K562 (cell line): Measurements from ENCODE around the gene BASP1. TPM values are rescaled to one million over a fixed set of nuclear protein-coding genes. Genes with fewer than 3 reads are reported as not detected.

ENCODE experiments used
- ATAC-seq: fragments of 200-7000 bp; cut with Tn5 transposase; 3 replicates; pipeline ENCODE4 v1.9.1; 2020; ENCODE audit warnings: moderate library complexity
- BruUV-seq: library from RNA; stranded (reverse); fragments of 400-500 nt; replicated peaks from 2 replicates; lab custom pipeline; 2021; lab: Mats Ljungman, UMichigan
- CTCF ChIA-PET: fragments of 300-600 bp; formaldehyde crosslinking; extraction: SDS; loops from one replicate; lab custom pipeline; 2021; ENCODE audit warnings: low intra/inter-chr PET ratio; lab: Yijun Ruan, JAX
- POLR2A ChIA-PET: fragments of 300-600, 350-650 bp; sonication (Branson Sonifier 250); formaldehyde crosslinking; extraction: SDS; loops from one replicate; lab custom pipeline; 2021; ENCODE audit warnings: antibody characterized with exemption, inconsistent platforms; lab: Yijun Ruan, JAX
- DNase-seq, 4 experiments: peaks; one replicate each; pipeline versions ENCODE4 v3.0.0 to v3.0.0-alpha.2; 2011 to 2018; ENCODE audit warnings: low spot score in 3 of 4, mixed read lengths in 3 of 4; ENCODE audit errors: extremely low read depth in 1 of 4
- FAIRE-seq: peaks from 2 replicates; lab custom pipeline; 2011; peaks lifted over from hg19 to GRCh38; lab: Jason Lieb, UNC
- H2AFZ ChIP-seq: 2 replicates; pipeline ENCODE4 v1.6.0; 2011; ENCODE audit warnings: low read depth, low read length, control low read depth, inconsistent platforms
- H3K27ac ChIP-seq: fragments of 200-600 bp; 3 replicates; pipeline ENCODE4 v1.8.0; 2011; ENCODE audit warnings: low read depth, mild to moderate bottlenecking, control low read depth, inconsistent platforms, low read length, moderate library complexity, mixed read lengths; ENCODE audit errors: extremely low read depth
- H3K27me3 ChIP-seq, 2 experiments: fragments of 300-600 bp in 1 of 2; 2 replicates in 1 of 2; 3 replicates in 1 of 2; pipeline versions ENCODE4 v1.6.0 to v1.8.0; 2011; ENCODE audit warnings: inconsistent platforms in 2 of 2, low read length in 2 of 2, mild to moderate bottlenecking in 1 of 2, mixed read lengths in 1 of 2, moderate library complexity in 1 of 2; ENCODE audit not compliant: control insufficient read depth in 2 of 2, insufficient read depth in 2 of 2
- H3K36me3 ChIP-seq: fragments of 300-600 bp; 3 replicates; pipeline ENCODE4 v1.8.0; 2011; ENCODE audit warnings: mild to moderate bottlenecking, low read length, inconsistent platforms; ENCODE audit not compliant: control insufficient read depth, insufficient read depth
- H3K4me1 ChIP-seq, 2 experiments: fragments of 200-600 bp in 1 of 2; replicated peaks in 1 of 2; 2 replicates in 1 of 2; 3 replicates in 1 of 2; pipeline versions ENCODE4 v1.5.1 to v1.8.0; 2011; ENCODE audit warnings: inconsistent platforms in 2 of 2, low read length in 2 of 2, mild to moderate bottlenecking in 1 of 2, mixed read lengths in 1 of 2, moderate library complexity in 1 of 2; ENCODE audit not compliant: control insufficient read depth in 2 of 2, insufficient read depth in 2 of 2
- H3K4me2 ChIP-seq: 2 replicates; pipeline ENCODE4 v1.6.1; 2011; ENCODE audit warnings: low read length, control low read depth, inconsistent platforms, mixed read lengths; ENCODE audit not compliant: insufficient read depth
- H3K4me3 ChIP-seq: fragments of 200-600 bp; sonication (generic), shearing (Covaris generic); 2 replicates; pipeline ENCODE4 v1.5.1; 2016; ENCODE audit warnings: control low read depth, inconsistent platforms
- H3K79me2 ChIP-seq: fragments of 200-600 bp; 3 replicates; pipeline ENCODE4 v1.8.0; 2011; ENCODE audit warnings: low read length, inconsistent platforms; ENCODE audit not compliant: control insufficient read depth, insufficient read depth
- H3K9ac ChIP-seq, 2 experiments: 2 replicates each; pipeline versions ENCODE4 v1.6.0 to v1.6.1; 2011; ENCODE audit warnings: low read depth in 2 of 2, low read length in 2 of 2, control low read depth in 1 of 2, inconsistent platforms in 1 of 2, mild to moderate bottlenecking in 1 of 2, mixed read lengths in 1 of 2; ENCODE audit not compliant: insufficient read depth in 1 of 2
- H3K9me1 ChIP-seq: one replicate; pipeline ENCODE4 v1.6.0; 2011; ENCODE audit warnings: inconsistent platforms, mild to moderate bottlenecking, low read length, moderate library complexity; ENCODE audit not compliant: control insufficient read depth, insufficient read depth
- H3K9me3 ChIP-seq: replicated peaks from 2 replicates; pipeline ENCODE4 v1.5.1; 2011; ENCODE audit warnings: low read depth, low read length, inconsistent platforms; ENCODE audit not compliant: control insufficient read depth, insufficient read depth
- H4K20me1 ChIP-seq: replicated peaks from 2 replicates; pipeline ENCODE4 v1.6.1; 2011; ENCODE audit warnings: low read length, inconsistent platforms, mixed read lengths; ENCODE audit not compliant: control insufficient read depth, insufficient read depth
- ATF6 ChIP-seq: sonication (generic); formaldehyde crosslinking; IDR thresholded peaks from 2 replicates; pipeline ENCODE4 v1.4.0; 2020; ENCODE audit warnings: mild to moderate bottlenecking, missing genetic modification reagents
- CCAR2 ChIP-seq: fragments of 200-400 bp; formaldehyde crosslinking; IDR thresholded peaks from 2 replicates; pipeline ENCODE4 v1.6.1; 2017; ENCODE audit warnings: mild to moderate bottlenecking, low read depth, low read length
- CHD4 ChIP-seq: fragments of 200-600 bp; sonication (generic); IDR thresholded peaks from 3 replicates; pipeline ENCODE4 v1.6.1; 2012; ENCODE audit warnings: low read depth, mild to moderate bottlenecking, mixed read lengths, low read length, inconsistent platforms; ENCODE audit not compliant: insufficient read depth, insufficient replicate concordance, poor library complexity, severe bottlenecking
- DNMT1 ChIP-seq: fragments of 450-650 bp; IDR thresholded peaks from 2 replicates; pipeline ENCODE4 v1.6.1; 2016; ENCODE audit warnings: antibody characterized with exemption, mild to moderate bottlenecking
- KLF6 ChIP-seq: fragments of 250-450 bp; sonication (Bioruptor Pico); IDR thresholded peaks from 2 replicates; pipeline ENCODE4 v1.4.0; 2020; ENCODE audit warnings: mild to moderate bottlenecking, moderate library complexity, borderline replicate concordance
- POLR2A ChIP-seq: fragments of 450-650 bp; conservative IDR thresholded peaks from 2 replicates; pipeline ENCODE4 v1.6.1; 2016
- SUPT5H ChIP-seq: fragments of 450-650 bp; IDR thresholded peaks from 2 replicates; pipeline ENCODE4 v1.6.1; 2016
- U2AF2 ChIP-seq: fragments of 200-400 bp; formaldehyde crosslinking; optimal IDR thresholded peaks from 2 replicates; pipeline ENCODE3; 2017; ENCODE audit warnings: low read depth, mild to moderate bottlenecking, low read length
- ZNF431 ChIP-seq: sonication (generic); formaldehyde crosslinking; IDR thresholded peaks from 2 replicates; pipeline ENCODE4 v1.8.0; 2022; ENCODE audit warnings: mild to moderate bottlenecking, missing genetic modification reagents
- WGBS: fragments of 100-300 bp; shearing (Covaris generic); methylation state at CpG from one replicate; pipeline ENCODE4 v1.1.6; 2016; ENCODE audit warnings: low coverage, mixed read lengths; ENCODE audit not compliant: insufficient coverage; ENCODE audit errors: missing lambda C conversion rate; 5-methylcytosine and 5-hydroxymethylcytosine counted together
- in situ Hi-C: fragments of 300-500 bp; cut with MboI; formaldehyde crosslinking; loops from 4 replicates; pipeline ENCODE4 v1.15.0; 2018; ENCODE audit warnings: inconsistent platforms, mixed read lengths
- intact Hi-C: fragments of 100-400 bp; cut with micrococcal nuclease; formaldehyde crosslinking; loops from 2 replicates; pipeline ENCODE4 v1.14.2; 2022
- polyA plus RNA-seq, 8 experiments: library from polyadenylated mRNA; depleted of rRNA in 4 of 8; stranded (reverse) in 5 of 8; unstranded in 3 of 8; fragments of >200 nt; fragmentation: Nextera tagmentation in 2 of 8; fragmentation: Illumina TruSeq in 1 of 8; extraction: Ambion mirVana in 2 of 8; extraction: Trizol in 1 of 8; gene quantifications; 2 replicates each; pipeline versions ENCODE4 v1.2.1 to v1.2.3, GENCODE V29; 2011 to 2014; ENCODE audit warnings: inconsistent platforms in 1 of 8, missing spikeins in 1 of 8
- total RNA-seq, 7 experiments: library from RNA; depleted of rRNA in 6 of 7; stranded (reverse); fragments of >200 nt in 6 of 7; fragmentation: Illumina TruSeq in 2 of 7; extraction: Trizol in 2 of 7; gene quantifications; 2 replicates each; pipeline versions ENCODE4 v1.2.1 to v1.2.3, GENCODE V29; 2011 to 2021; ENCODE audit warnings: low replicate concordance in 1 of 7
- TF ChIP-seq, protein P1 (sequence below): fragments of 450-650 bp; formaldehyde crosslinking; IDR thresholded peaks from 2 replicates; pipeline ENCODE4 v1.4.0; 2022; ENCODE audit warnings: missing genetic modification characterization
- TF ChIP-seq, protein P2 (sequence below): sonication (generic); formaldehyde crosslinking; IDR thresholded peaks from 2 replicates; pipeline ENCODE4 v1.8.0; 2022; ENCODE audit warnings: mild to moderate bottlenecking, missing genetic modification reagents, borderline replicate concordance
- TF ChIP-seq, protein P3 (sequence below): fragments of 250-450 bp; sonication (Bioruptor Pico); IDR thresholded peaks from 2 replicates; pipeline ENCODE4 v1.9.0; 2021; ENCODE audit warnings: mild to moderate bottlenecking, inconsistent platforms

Gene BASP1
- total and polyA plus RNA-seq, 9 of the 15 experiments (the other 6 are each of a cell fraction or from before 2014, with no cell fraction given): 0.22 TPM; not detected in 8

- no peaks in the 10 kb centered on the region for H3K9me1 ChIP-seq
- H3K4me3 ChIP-seq: no peak overlapping the region
- POLR2A ChIA-PET: no interaction called here
- TF ChIP-seq CCAR2 (no peak), CHD4 (no peak), U2AF2 (no peak), SUPT5H (no peak), POLR2A (no peak), ATF6 (no peak), KLF6 (CRISPR knock-in tag) (no peak), ZNF431 (CRISPR knock-in tag) (no peak), DNMT1 (no peak)
- TF ChIP-seq, protein P1, sequence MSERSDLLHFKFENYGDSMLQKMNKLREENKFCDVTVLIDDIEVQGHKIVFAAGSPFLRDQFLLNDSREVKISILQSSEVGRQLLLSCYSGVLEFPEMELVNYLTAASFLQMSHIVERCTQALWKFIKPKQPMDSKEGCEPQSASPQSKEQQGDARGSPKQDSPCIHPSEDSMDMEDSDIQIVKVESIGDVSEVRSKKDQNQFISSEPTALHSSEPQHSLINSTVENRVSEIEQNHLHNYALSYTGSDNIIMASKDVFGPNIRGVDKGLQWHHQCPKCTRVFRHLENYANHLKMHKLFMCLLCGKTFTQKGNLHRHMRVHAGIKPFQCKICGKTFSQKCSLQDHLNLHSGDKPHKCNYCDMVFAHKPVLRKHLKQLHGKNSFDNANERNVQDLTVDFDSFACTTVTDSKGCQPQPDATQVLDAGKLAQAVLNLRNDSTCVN (CRISPR knock-in tag): no peak
- TF ChIP-seq, protein P2, sequence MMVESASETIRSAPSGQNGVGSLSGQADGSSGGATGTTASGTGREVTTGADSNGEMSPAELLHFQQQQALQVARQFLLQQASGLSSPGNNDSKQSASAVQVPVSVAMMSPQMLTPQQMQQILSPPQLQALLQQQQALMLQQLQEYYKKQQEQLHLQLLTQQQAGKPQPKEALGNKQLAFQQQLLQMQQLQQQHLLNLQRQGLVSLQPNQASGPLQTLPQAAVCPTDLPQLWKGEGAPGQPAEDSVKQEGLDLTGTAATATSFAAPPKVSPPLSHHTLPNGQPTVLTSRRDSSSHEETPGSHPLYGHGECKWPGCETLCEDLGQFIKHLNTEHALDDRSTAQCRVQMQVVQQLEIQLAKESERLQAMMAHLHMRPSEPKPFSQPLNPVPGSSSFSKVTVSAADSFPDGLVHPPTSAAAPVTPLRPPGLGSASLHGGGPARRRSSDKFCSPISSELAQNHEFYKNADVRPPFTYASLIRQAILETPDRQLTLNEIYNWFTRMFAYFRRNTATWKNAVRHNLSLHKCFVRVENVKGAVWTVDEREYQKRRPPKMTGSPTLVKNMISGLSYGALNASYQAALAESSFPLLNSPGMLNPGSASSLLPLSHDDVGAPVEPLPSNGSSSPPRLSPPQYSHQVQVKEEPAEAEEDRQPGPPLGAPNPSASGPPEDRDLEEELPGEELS: no peak
- TF ChIP-seq, protein P3, sequence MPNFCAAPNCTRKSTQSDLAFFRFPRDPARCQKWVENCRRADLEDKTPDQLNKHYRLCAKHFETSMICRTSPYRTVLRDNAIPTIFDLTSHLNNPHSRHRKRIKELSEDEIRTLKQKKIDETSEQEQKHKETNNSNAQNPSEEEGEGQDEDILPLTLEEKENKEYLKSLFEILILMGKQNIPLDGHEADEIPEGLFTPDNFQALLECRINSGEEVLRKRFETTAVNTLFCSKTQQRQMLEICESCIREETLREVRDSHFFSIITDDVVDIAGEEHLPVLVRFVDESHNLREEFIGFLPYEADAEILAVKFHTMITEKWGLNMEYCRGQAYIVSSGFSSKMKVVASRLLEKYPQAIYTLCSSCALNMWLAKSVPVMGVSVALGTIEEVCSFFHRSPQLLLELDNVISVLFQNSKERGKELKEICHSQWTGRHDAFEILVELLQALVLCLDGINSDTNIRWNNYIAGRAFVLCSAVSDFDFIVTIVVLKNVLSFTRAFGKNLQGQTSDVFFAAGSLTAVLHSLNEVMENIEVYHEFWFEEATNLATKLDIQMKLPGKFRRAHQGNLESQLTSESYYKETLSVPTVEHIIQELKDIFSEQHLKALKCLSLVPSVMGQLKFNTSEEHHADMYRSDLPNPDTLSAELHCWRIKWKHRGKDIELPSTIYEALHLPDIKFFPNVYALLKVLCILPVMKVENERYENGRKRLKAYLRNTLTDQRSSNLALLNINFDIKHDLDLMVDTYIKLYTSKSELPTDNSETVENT: no peak
- BruUV-seq: no TSS peak
- intact Hi-C loops (no loop called here), in situ Hi-C loops (no loop called here)
- 2% methylated on average over 5 of the region's 5 CpGs for WGBS
- no peaks in the 10 kb centered on the region for H3K27me3 ChIP-seq
- no peak overlapping the region for H3K9ac ChIP-seq
- no peak overlapping the region for H3K4me2 ChIP-seq
- H3K9me3 ChIP-seq: no peaks in the 10 kb centered on the region
- no peak for FAIRE-seq
- no peak for ATAC-seq
- CTCF ChIA-PET: no interaction called here
- no peak for DNase-seq
- no peak overlapping the region for H2AFZ ChIP-seq
- no peak overlapping the region for H3K27ac ChIP-seq
- H4K20me1 ChIP-seq: no peaks in the 10 kb centered on the region
- H3K36me3 ChIP-seq: no peaks in the 10 kb centered on the region
- no peaks in the 10 kb centered on the region for H3K4me1 ChIP-seq
- no peaks in the 10 kb centered on the region for H3K79me2 ChIP-seq
Observed at GRCh38 chr5:17174965-17175364, 42.5 kb upstream of the BASP1 start.
